Raji (cell line): ENCODE results near the gene IRAG1.

ENCODE experiments used
- POLR2A ChIP-seq: IDR thresholded peaks from 2 replicates; pipeline ENCODE4 v1.6.1; 2011; ENCODE audit warnings: low read depth, low read length, control low read depth; ENCODE audit not compliant: insufficient read depth

The IRAG1 gene

DNA sequence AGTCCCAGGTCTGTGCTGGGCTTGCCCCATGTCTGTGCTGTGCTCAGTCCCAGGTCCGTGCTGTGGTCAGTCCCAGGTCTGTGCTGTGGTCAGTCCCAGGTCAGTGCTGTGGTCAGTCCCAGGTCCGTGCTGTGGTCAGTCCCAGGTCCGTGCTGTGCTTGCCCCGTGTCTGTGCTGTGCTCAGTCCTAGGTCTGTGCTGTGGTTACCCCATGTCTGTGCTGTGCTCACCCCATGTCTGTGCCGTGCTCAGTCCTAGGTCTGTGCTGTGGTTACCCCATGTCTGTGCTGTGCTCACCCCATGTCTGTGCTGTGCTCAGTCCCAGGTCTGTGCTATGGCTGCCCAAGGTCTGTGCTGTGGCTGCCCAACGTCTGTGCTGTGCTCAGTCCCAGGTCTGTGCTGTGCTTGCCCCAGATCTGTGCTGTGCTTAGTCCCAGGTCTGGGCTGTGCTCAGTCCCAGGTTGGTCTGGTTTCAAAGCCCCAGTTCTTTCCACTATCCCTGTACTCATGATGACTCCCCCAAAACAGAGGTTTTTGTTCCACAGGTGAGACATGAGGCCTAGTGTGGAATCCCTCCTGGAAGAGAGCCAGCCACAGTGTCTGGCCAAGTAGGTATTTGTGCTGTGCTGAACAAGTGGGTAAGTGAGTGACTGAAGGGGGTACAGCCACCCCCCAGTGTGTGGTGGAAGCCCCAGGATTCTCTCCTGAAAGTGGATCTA lies 34.8 kb downstream of the IRAG1 start:
- TF ChIP-seq POLR2A: no peak

GRCh38 chr11:10657308-10658271 lies 36.0 kb downstream of the IRAG1 start:
- TF ChIP-seq POLR2A: no peak

DNA sequence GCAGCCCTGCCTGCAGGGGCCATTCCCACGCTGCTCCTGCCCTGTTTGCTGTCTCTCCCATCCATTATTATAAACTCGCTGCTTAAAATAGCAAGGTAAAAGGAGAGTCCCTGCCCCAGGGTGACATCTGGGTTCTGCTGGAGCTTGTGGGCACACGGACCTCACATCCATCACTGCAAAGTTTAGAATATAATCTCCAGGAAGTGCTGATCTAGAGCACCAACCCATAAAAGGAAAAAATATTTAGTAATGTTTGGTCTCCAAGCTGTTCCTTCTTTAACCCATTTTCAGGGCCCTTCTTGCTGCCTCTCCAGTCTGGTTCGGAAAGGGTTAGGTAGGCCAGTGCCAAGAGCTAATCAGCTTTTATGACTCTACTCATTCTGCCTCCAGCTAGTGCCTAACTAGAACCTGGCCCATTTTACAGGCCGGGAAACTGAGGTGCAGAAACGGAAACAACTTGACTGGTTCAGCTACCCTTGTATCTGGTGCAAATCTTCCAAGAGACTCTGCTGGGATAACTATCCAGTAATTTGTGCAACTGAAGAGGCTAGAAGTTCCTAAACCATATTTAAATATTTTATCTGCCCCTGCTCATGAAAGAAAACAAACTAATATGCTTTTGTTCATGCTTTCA lies 37.5 kb downstream of the IRAG1 start:
- TF ChIP-seq POLR2A: no peak

DNA sequence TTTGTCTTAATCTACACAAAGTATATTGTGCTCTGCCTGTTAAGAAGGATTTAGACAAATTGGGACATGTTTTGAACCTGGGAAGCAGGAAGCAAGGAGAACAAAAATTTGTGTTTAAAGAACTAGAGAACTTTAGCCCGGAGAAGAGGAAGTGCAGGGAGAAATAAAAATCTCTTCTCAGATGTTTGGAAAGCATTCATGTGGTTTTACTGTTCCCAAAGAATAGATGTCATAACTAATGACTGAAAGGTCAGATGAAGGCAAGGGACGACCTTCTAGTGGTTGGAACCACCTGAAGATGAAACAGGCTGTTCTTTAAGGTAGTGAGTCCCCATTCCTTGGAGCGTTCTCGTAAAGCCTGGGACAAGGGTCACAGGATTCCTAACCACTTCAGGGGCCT lies 38.3 kb downstream of the IRAG1 start:
- TF ChIP-seq POLR2A: no peak

DNA sequence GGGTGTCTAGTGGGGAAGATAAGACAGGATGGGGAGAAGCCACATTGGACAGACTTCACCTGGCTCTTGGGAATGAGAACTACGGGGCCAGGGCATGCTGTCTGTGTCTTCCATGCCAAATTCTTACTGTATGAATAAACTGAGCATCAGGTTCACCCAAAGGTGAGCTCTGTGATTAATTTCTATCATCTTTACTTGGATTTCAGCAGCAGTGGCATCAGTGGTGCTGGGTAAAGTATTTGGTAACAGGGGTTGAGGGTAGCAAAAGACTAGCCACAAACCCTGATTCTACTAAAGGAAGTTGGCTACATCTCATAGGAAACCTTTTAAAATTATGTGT lies 38.8 kb downstream of the IRAG1 start:
- no peak for TF ChIP-seq POLR2A

GRCh38 chr11:10653946-10654810 lies 39.4 kb downstream of the IRAG1 start:
- TF ChIP-seq POLR2A: no peak

- no peak for TF ChIP-seq POLR2A
Measured at GRCh38 chr11:10653261-10653660, 40.3 kb downstream of the IRAG1 start.

- no peak for TF ChIP-seq POLR2A
Measured at GRCh38 chr11:10651656-10652361, 41.7 kb downstream of the IRAG1 start.

- no peak for TF ChIP-seq POLR2A
Measured at GRCh38 chr11:10650630-10651029, 42.9 kb downstream of the IRAG1 start.

DNA sequence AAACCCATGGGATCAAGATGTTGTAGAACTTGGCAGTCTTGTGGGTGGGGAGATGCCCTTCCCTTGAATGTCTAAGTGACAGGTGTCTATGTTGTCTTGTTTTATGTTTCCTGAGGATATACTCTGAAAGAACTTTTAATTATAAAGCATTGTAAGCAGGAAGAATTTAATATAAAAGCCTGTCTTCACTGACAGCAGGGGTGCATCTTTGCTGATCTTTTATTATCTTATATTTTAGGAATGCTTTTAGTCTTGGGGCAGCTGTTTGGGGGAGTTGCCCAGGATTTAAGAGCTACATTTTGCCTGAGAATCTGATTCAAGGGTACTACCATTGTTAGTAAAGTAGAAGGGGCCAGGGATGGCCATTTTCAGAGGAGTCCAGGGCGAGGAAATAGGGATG lies 43.4 kb downstream of the IRAG1 start:
- TF ChIP-seq POLR2A: no peak

GRCh38 chr11:10648871-10649270 lies 44.7 kb downstream of the IRAG1 start:
- no peak for TF ChIP-seq POLR2A

- no peak for TF ChIP-seq POLR2A
Measured at GRCh38 chr11:10646681-10647355, 46.7 kb downstream of the IRAG1 start.

GRCh38 chr11:10646005-10646404 lies 47.5 kb downstream of the IRAG1 start:
- TF ChIP-seq POLR2A: no peak
